Glomerular visceral epithelial cell (primary cell): ENCODE data around the gene ARHGEF37.

Source experiments
- DNase-seq: peaks from one replicate; pipeline ENCODE4 v3.0.0-alpha.2; 2016; ENCODE audit errors: extremely low spot score

Gene ARHGEF37

DNA sequence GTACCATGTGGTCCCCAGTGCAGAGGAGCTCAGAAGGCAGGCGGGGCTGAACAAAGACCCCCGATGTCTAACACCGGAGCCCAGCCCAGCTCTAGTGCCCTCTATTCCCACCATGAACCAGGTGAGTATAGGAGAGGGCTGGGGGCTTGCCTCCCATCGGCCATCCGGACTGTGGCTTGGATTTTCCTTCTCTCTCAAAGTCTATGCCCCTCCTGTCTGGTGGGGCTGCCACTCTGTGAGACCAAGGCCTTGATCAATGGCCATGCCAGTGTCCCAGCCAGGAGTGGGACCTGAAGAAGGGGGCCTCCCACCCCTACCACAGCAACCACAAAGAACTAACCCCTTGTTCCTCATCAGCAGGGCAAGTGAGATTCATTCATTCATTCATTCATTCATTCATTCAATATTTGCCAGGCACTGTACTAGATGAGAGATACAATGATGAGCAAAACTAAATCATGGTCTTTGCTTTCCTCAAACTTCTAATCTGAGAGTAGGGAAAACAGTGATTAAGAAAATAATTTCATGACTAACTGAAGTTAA is 47.6 kb downstream of the ARHGEF37 start:
- no peak for DNase-seq

GRCh38 chr5:149629421-149629820 is 48.1 kb downstream of the ARHGEF37 start:
- DNase-seq = no peak

DNA sequence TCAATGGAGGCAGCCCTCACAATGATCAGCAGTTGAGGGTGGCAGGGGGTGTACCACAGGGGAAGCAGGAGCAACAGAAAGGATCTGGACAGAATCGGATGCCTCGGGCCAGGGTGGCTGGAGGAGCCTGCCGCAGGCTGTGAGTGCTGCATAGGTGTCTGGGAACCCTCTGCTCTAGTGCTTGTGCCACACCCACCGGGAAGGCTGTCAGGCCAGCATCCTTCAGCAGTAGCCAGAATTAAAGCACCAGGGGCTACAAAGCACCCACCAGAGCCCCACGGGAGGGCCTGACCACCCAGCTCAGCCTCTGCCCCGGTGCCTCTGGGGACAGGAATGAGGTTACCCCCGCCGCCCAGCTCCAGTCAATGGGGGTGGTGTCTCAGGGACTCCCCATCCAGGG is 49.0 kb downstream of the ARHGEF37 start:
- DNase-seq = no peak

DNA sequence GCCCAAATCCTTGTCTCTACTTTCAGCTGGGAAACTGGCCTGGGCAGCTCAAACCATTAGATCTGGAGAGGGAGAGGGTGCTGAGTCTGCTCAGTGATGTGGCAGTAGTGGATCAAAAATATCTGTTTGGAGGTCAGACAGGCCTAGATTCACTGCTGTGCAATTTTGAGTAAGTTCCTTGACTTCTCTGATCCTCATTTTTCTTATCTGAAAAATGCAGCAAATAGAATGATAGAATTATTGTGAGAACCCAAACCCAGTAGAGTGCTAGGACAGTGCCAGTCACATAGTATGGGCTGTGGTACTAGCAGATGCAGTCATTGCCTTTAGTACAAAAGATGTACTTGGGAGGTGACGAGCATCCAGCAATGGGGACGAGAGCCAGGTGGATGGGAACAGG is 50.2 kb downstream of the ARHGEF37 start:
- no peak for DNase-seq

GRCh38 chr5:149632311-149633251 is 51.3 kb downstream of the ARHGEF37 start:
- DNase-seq = peak; percentile 91

DNA sequence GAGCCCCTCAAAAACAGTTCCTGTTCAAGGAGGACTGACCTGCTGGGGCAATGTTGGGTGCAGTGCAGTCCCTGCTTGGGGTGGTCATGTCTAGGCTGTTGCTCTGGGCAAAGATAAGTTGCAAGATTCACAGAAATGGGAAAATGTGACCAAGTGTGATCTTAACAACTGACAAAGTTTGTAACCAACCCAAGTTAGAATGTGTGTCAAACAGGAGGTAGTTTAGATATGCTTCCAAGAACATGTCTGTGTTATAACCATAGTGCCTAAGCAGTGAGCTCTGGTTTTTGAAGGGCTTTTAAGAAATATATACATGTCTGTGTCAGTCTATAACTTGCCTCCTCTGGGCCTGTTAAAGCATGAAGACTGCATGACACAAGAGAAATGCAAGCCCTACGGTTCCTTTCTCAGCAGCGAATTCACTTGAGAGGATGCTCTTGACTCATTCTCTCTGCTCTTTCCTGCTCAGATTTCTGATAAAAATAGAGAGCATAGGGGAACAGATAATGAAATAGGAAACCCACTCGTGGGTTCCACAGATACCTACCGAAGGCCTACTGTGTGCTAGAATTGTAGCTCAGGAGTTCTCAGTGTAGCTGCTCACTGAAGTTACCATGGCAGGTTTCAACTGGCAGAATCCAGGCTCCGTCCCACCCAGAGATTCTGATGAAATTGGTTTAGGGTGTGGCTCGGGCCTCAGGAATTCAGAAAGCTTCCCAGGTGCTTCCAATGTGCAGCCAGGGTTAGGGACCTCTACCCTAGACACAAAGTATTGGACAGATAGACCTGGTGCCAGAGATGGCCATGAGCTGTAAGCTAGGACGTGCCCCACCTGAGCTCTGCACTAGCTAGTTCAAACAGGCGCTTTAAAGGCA is 52.4 kb downstream of the ARHGEF37 start:
- DNase-seq = no peak

DNA sequence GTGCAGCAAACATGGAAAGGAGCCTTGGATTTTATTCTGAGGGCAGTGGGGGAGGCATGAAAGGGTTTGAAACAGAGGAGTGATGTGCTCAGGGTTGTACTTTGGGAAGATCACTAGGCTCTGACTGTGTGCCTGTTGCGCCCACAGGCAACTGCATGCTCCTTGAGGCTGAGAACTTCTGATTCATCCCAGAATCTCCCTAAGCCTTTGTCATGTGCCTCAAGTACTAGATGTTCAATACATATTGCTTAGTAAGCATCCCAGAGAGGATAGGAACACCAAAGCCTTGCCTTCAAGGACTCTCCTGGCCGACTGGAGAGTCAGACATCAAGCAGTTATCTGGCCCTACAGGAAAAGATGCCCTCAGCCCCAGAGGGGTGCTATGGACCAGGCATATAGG is 54.1 kb downstream of the ARHGEF37 start:
- DNase-seq = no peak

- DNase-seq = no peak
These were observed 55.0 kb downstream of the ARHGEF37 start for GRCh38 chr5:149636191-149636860.

- peak; percentile 83 for DNase-seq
These were observed 55.6 kb downstream of the ARHGEF37 start for GRCh38 chr5:149636861-149637246.

GRCh38 chr5:149638136-149638535 is 56.8 kb downstream of the ARHGEF37 start:
- no peak for DNase-seq

- no peak for DNase-seq
These were observed 57.4 kb downstream of the ARHGEF37 start for GRCh38 chr5:149638546-149639241.

DNA sequence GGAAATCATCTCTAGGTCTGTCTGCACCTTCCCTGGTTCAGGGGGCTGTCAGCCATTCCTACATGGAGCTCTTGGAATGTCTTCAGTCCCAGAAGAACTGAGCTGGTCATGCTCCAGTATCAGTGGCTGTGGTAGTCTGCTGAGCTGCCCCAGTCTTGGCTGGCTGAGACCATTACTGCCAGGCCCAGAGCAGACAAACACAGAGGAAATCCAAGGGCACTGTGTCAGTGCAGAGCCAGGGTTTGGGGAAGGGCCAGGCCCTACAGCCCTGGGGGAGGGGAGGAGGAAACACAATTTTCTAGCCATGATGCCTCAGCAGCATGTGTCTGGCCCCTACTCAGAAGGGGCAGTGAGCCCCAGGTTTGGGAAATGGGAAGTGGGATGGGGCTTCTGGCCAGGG is 58.4 kb downstream of the ARHGEF37 start:
- DNase-seq = no peak

- DNase-seq = no peak
These were observed 59.2 kb downstream of the ARHGEF37 start for GRCh38 chr5:149640350-149640999.

DNA sequence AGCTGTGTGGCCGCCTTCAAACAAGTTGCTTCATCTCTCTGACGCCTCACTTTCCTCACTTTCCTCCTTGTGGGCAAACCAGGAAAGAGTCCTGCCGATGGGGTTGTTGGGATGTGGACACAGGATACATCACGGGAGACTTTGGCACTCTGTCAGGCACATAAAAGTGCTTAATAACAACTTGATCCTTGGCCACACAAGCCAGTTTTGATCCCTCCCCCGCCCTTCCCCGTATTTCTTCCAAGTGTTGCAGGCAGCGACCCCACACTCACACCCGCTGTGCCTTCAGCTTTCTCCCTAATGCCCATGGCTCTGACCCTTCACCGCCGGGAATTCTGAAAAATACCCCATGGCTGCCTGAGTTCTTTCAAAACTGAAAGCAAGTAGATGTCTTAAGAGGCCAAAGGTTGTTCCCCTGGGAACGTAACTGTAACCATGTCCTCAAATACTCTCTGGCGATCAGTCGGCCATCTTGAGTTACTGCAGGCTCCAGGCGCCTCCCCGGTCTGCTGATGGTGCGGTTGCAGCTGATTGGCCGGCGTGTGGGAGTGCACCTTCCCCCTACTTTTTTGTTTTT is 59.8 kb downstream of the ARHGEF37 start:
- DNase-seq = no peak

DNA sequence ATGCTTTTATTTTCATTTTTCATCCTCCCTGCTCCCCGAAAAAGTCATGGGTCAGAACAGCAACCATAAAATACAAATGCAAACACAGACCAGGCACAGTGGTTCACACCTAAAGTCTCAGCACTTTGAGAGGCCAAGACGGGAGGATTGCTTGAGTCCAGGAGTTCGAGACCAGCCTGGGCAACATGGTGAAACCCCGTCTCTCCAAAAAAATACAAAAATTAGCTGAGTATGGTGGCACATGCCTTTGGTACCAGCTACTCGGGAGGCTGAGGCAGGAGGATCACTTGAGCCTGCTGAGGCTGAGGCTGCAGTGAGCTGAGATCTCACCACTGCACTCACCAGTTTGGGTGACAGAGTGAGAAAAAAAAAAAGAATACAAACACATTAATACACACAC is 60.3 kb downstream of the ARHGEF37 start:
- DNase-seq = no peak

- no peak for DNase-seq
These were observed 62.5 kb downstream of the ARHGEF37 start for GRCh38 chr5:149643781-149644180.

DNA sequence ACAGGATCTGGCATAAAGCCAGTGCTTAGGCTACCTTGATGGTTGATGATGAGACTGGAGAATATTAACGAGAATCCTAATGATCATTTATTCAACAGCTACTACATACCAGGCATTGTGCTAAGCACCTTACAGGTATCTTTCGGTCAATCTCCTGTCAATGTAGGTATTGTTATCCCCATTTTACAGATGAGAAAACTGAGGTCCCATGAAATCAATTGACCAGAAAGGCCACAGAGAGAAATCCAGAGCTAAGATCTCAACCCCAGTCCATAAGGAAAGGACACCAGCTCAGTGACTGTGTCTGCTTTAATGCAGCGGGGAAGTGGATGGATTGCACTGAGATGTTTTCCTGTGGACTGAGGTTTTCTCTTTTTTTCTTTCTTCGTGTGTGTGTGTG is 63.3 kb downstream of the ARHGEF37 start:
- DNase-seq = no peak

- no peak for DNase-seq
These were observed 63.9 kb downstream of the ARHGEF37 start for GRCh38 chr5:149645236-149645635.

DNA sequence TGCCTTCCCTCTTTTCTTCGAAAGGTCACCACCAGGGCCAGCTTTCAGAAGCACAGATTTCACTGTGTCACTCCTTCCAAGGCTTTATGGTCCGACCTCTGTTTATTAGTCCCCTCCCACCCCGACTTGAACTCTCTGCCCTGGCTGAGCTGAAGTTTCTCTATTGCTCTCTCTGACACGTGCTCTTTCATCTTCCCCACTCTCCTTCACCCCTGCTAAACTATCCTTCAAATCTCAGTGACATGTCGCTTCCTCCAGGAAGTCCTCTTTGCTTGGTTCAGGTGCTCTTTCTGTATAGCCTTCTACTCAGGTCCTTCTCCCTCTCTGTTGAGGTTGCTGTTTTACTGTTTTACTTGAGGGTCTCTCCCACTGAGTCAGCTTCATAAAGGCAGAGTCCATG is 64.4 kb downstream of the ARHGEF37 start:
- DNase-seq = no peak

- no peak for DNase-seq
These were observed 65.3 kb downstream of the ARHGEF37 start for GRCh38 chr5:149646564-149646963.
